Mesenchymal stem cell (in vitro differentiated cells and primary cell): ENCODE measurements around the gene SLC25A20.
A peak's percentile ranks its signal among the peaks of the same experiment; 100 is the strongest.

ENCODE experiments used
- DNase-seq: peaks from one replicate; pipeline ENCODE4 v3.0.0-alpha.2; 2013
- H2AFZ ChIP-seq: one replicate; pipeline ENCODE4 v1.6.1; 2013; ENCODE audit warnings: low read depth, mild to moderate bottlenecking, control low read depth, inconsistent platforms, low read length, moderate library complexity
- H2AK5ac ChIP-seq: 2 replicates; pipeline ENCODE4 v1.6.1; 2013; ENCODE audit warnings: low read length, moderate library complexity, mild to moderate bottlenecking, inconsistent platforms; ENCODE audit not compliant: severe bottlenecking
- H2BK120ac ChIP-seq: one replicate; pipeline ENCODE4 v1.6.1; 2013; ENCODE audit warnings: low read depth, mild to moderate bottlenecking, inconsistent platforms, low read length, moderate library complexity
- H2BK12ac ChIP-seq, 2 experiments: one replicate each; pipeline ENCODE4 v1.6.1; 2013; ENCODE audit warnings: inconsistent platforms in 2 of 2, low read length in 2 of 2, mild to moderate bottlenecking in 2 of 2, moderate library complexity in 2 of 2, control low read depth in 1 of 2
- H2BK15ac ChIP-seq: one replicate; pipeline ENCODE4 v1.6.1; 2013; ENCODE audit warnings: mild to moderate bottlenecking, low read depth, inconsistent platforms; ENCODE audit not compliant: poor library complexity, severe bottlenecking
- H2BK5ac ChIP-seq: 2 replicates; pipeline ENCODE4 v1.6.1; 2013; ENCODE audit warnings: low read depth, mild to moderate bottlenecking, low read length, control low read depth, inconsistent platforms; ENCODE audit not compliant: poor library complexity, severe bottlenecking
- H3K14ac ChIP-seq, 2 experiments: one replicate each; pipeline ENCODE4 v1.6.1; 2013; ENCODE audit warnings: inconsistent platforms in 2 of 2, low read length in 2 of 2, control low read depth in 1 of 2, mild to moderate bottlenecking in 1 of 2, moderate library complexity in 1 of 2
- H3K18ac ChIP-seq, 2 experiments: one replicate each; pipeline ENCODE4 v1.6.1; 2013; ENCODE audit warnings: inconsistent platforms in 2 of 2, low read length in 2 of 2, control low read depth in 1 of 2, low read depth in 1 of 2, mild to moderate bottlenecking in 1 of 2
- H3K23ac ChIP-seq, 2 experiments: one replicate each; pipeline ENCODE4 v1.6.1; 2013; ENCODE audit warnings: inconsistent platforms in 2 of 2, low read length in 2 of 2, mild to moderate bottlenecking in 2 of 2, moderate library complexity in 2 of 2, control low read depth in 1 of 2
- H3K27ac ChIP-seq: 2 replicates; pipeline ENCODE4 v1.5.1; 2013; ENCODE audit warnings: mild to moderate bottlenecking, moderate library complexity, low read length, control low read depth, inconsistent platforms; ENCODE audit not compliant: poor library complexity, severe bottlenecking
- H3K27me3 ChIP-seq, 2 experiments: 2 replicates each; pipeline versions ENCODE4 v1.6.1 to v1.7.0; 2013; ENCODE audit warnings: low read length in 2 of 2, mild to moderate bottlenecking in 2 of 2, moderate library complexity in 2 of 2, control low read depth in 1 of 2, inconsistent platforms in 1 of 2; ENCODE audit not compliant: control insufficient read depth in 1 of 2, insufficient read depth in 1 of 2
- H3K36me3 ChIP-seq, 2 experiments: 2 replicates each; pipeline versions ENCODE4 v1.6.1 to v1.7.0; 2013; ENCODE audit warnings: low read length in 2 of 2, control low read depth in 1 of 2, inconsistent platforms in 1 of 2, low read depth in 1 of 2, mild to moderate bottlenecking in 1 of 2; ENCODE audit not compliant: insufficient read depth in 2 of 2, control insufficient read depth in 1 of 2
- H3K4ac ChIP-seq, 2 experiments: one replicate each; pipeline ENCODE4 v1.6.1; 2013; ENCODE audit warnings: inconsistent platforms in 2 of 2, low read length in 2 of 2, mild to moderate bottlenecking in 2 of 2, moderate library complexity in 2 of 2, control low read depth in 1 of 2, low read depth in 1 of 2
- H3K4me1 ChIP-seq: 2 replicates; pipeline ENCODE4 v1.6.1; 2013; ENCODE audit warnings: low read depth, low read length, control low read depth; ENCODE audit not compliant: control insufficient read depth, insufficient read depth
- H3K4me2 ChIP-seq: 2 replicates; pipeline ENCODE4 v1.6.1; 2013; ENCODE audit warnings: low read length, mild to moderate bottlenecking, inconsistent platforms; ENCODE audit not compliant: poor library complexity, severe bottlenecking
- H3K4me3 ChIP-seq, 2 experiments: 2 replicates each; pipeline versions ENCODE4 v1.5.1 to v1.7.0; 2013; ENCODE audit warnings: low read length in 2 of 2, mild to moderate bottlenecking in 2 of 2, control low read depth in 1 of 2, low read depth in 1 of 2; ENCODE audit not compliant: insufficient read depth in 1 of 2
- H3K79me1 ChIP-seq: replicated peaks from 2 replicates; pipeline ENCODE4 v1.6.1; 2013; ENCODE audit warnings: mild to moderate bottlenecking, control low read depth, low read length, inconsistent platforms; ENCODE audit not compliant: poor library complexity, severe bottlenecking
- H3K9ac ChIP-seq: 2 replicates; pipeline ENCODE4 v1.7.0; 2013; ENCODE audit warnings: mild to moderate bottlenecking, low read length, moderate library complexity
- H3K9me3 ChIP-seq: 2 replicates; pipeline ENCODE4 v1.7.0; 2013; ENCODE audit warnings: mild to moderate bottlenecking, low read length; ENCODE audit not compliant: control insufficient read depth
- H4K8ac ChIP-seq: one replicate; pipeline ENCODE4 v1.6.1; 2013; ENCODE audit warnings: inconsistent platforms, mild to moderate bottlenecking, low read length, moderate library complexity
- H4K91ac ChIP-seq: one replicate; pipeline ENCODE4 v1.6.1; 2013; ENCODE audit warnings: mild to moderate bottlenecking, low read length, inconsistent platforms
- whole genome bisulfite sequencing: methylation state at CpG from one replicate; pipeline ENCODE4 v1.1.7; 2013; ENCODE audit warnings: mixed read lengths; 5-methylcytosine and 5-hydroxymethylcytosine counted together

The SLC25A20 gene

GRCh38 chr3:48926425-48927392, 28.0 kb upstream of the SLC25A20 start:
- Histone ChIP-seq H3K36me3 (peaks cover 31 to 49% of the 10 kb centered on the region in 2 experiments), H4K8ac (no peak overlapping the region), H3K4me1 (peaks cover 9% of the 10 kb centered on the region), H2BK12ac (no peak overlapping the region), H3K4me3 (peak overlapping the region in 1 of 2 experiments; percentile 33), H3K23ac (no peak overlapping the region), H3K4me2 (no peak overlapping the region), H2AK5ac (no peak overlapping the region), H3K18ac (no peak overlapping the region), H3K9ac (peak overlapping the region; percentile 22), H4K91ac (no peak overlapping the region), H3K27ac (no peak overlapping the region), H3K4ac (no peak overlapping the region), H2BK120ac (no peak overlapping the region), H2BK5ac (no peak overlapping the region), H3K9me3 (no peaks in the 10 kb centered on the region), H3K27me3 (no peaks in the 10 kb centered on the region), H3K79me1 (peaks cover 6% of the 10 kb centered on the region), H2BK15ac (no peak overlapping the region), H2AFZ (no peak overlapping the region), H3K14ac (no peak overlapping the region)
- WGBS, result 98% methylated on average over 10 of the region's 11 CpGs
- DNase-seq, result peak; percentile 45

GRCh38 chr3:48919215-48920138, 20.8 kb upstream of the SLC25A20 start:
- H3K9ac ChIP-seq, result peak overlapping the region; percentile 97
- 3% methylated on average over 50 of the region's 54 CpGs for WGBS
- H2BK15ac ChIP-seq, result no peak overlapping the region
- no peak overlapping the region for H2AK5ac ChIP-seq
- DNase-seq, result peak; percentile 87
- peak overlapping the region; percentile 75 to 77 for H3K4ac ChIP-seq
- peak overlapping the region; percentile 96 for H3K4me2 ChIP-seq
- H4K91ac ChIP-seq, result peak overlapping the region; percentile 70
- H3K36me3 ChIP-seq, result peaks cover 15% of the 10 kb centered on the region in 2 experiments
- H2BK120ac ChIP-seq, result no peak overlapping the region
- H3K23ac ChIP-seq, result peak overlapping the region in 1 of 2 experiments; percentile 86
- H2AFZ ChIP-seq, result peak overlapping the region; percentile 90
- H3K27ac ChIP-seq, result peak overlapping the region; percentile 39
- peak overlapping the region; percentile 72 to 88 for H3K18ac ChIP-seq
- no peak overlapping the region for H2BK12ac ChIP-seq
- H3K9me3 ChIP-seq, result no peaks in the 10 kb centered on the region
- peak overlapping the region; percentile 17 to 55 for H3K14ac ChIP-seq
- no peak overlapping the region for H2BK5ac ChIP-seq
- H3K79me1 ChIP-seq, result peaks cover 4% of the 10 kb centered on the region
- H3K4me1 ChIP-seq, result peaks cover 17% of the 10 kb centered on the region
- no peaks in the 10 kb centered on the region for H3K27me3 ChIP-seq
- peak overlapping the region; percentile 67 for H4K8ac ChIP-seq
- H3K4me3 ChIP-seq, result peak overlapping the region; percentile 86 to 89

- peak within 1 kb of the TSS; percentile 72 to 88 for H3K18ac ChIP-seq
- peak within 1 kb of the TSS in 1 of 2 experiments; percentile 86 for H3K23ac ChIP-seq
- H3K4me3 ChIP-seq, result peak within 1 kb of the TSS; percentile 86 to 89
- peak within 1 kb of the TSS in 1 of 2 experiments; percentile 1 for H2BK12ac ChIP-seq
- peak within 1 kb of the TSS; percentile 75 to 77 for H3K4ac ChIP-seq
- H3K79me1 ChIP-seq, result peaks cover 2% of the 10 kb centered on the region
- peak within 1 kb of the TSS; percentile 71 for H2BK120ac ChIP-seq
- peaks cover 17% of the 10 kb centered on the region for H3K4me1 ChIP-seq
- H3K14ac ChIP-seq, result peak within 1 kb of the TSS; percentile 17 to 55
- H2BK5ac ChIP-seq, result no peak within 1 kb of the TSS
- H2AFZ ChIP-seq, result peak within 1 kb of the TSS; percentile 90
- H3K27ac ChIP-seq, result peak within 1 kb of the TSS; percentile 64
- H3K4me2 ChIP-seq, result peak within 1 kb of the TSS; percentile 96
- WGBS, result under 1% methylated on average over 96 of the region's 97 CpGs
- peak within 1 kb of the TSS; percentile 97 for H3K9ac ChIP-seq
- peak within 1 kb of the TSS; percentile 67 for H4K8ac ChIP-seq
- H2AK5ac ChIP-seq, result no peak within 1 kb of the TSS
- peaks cover 6% of the 10 kb centered on the region in 2 experiments for H3K36me3 ChIP-seq
- H2BK15ac ChIP-seq, result no peak within 1 kb of the TSS
- no peaks in the 10 kb centered on the region for H3K27me3 ChIP-seq
- peak; percentile 96 for DNase-seq
- H3K9me3 ChIP-seq, result no peaks in the 10 kb centered on the region
- peak within 1 kb of the TSS; percentile 70 for H4K91ac ChIP-seq
Observed at GRCh38 chr3:48918388-48919214, 19.9 kb upstream of the SLC25A20 start, which contains the start of gene ARIH2. Gene ARIH2 (plus strand): TSS chr3:48918842. CDS start chr3:48927559, 8,717 bp downstream.
